ENCODE measurements around the gene GPD1.
A peak's percentile ranks its signal among the peaks of the same experiment; 100 is the strongest.

Gene GPD1

DNA sequence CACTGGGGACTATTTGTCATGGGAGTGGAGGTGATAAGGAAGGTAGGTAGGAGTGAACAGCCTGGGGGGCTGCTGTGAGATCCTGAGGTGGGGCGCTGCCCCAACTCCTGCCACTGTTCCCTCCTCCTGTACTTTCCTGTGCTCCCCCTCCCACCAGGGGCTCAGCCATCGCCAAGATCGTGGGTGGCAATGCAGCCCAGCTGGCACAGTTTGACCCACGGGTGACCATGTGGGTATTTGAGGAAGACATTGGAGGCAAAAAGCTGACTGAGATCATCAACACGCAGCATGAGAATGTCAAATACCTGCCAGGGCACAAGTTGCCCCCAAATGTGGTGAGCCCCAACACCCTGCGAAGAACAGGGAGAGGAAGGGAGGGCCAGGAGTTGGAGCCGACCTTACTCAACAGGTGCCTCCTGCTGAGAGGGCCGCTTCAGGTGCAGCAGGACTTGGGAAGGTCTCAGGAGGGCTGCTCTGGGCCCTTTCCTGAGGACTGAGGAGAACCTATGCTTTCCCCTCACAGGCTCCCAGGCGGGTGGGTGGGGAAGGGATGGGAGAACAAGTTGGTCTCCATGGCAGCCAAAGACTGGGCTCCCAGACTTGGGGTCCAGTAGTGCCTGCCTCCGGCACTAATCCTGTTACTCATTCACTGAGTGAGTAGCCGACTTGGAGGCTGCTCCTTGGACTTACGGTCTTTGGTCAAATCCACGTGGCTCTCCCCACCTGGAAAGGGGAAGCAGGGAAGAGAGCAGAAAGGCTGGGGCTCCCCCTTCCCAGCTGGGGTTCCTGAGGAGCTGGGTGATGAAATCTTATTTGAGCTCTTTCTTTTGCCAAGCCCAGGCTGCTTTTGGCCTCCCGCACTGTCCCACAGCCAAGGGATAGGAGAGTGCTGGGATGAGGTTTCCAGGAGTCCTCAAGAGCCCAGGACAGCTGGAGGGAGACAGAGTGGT, 884 bp downstream of the GPD1 start:
- no peak overlapping the region for H3K4me3 ChIP-seq (replicated peaks; ENCODE audit: low read depth, low read length)
- DNase-seq (ENCODE audit: extremely low read depth, low read depth), result no peak
- TF ChIP-seq, protein P1, sequence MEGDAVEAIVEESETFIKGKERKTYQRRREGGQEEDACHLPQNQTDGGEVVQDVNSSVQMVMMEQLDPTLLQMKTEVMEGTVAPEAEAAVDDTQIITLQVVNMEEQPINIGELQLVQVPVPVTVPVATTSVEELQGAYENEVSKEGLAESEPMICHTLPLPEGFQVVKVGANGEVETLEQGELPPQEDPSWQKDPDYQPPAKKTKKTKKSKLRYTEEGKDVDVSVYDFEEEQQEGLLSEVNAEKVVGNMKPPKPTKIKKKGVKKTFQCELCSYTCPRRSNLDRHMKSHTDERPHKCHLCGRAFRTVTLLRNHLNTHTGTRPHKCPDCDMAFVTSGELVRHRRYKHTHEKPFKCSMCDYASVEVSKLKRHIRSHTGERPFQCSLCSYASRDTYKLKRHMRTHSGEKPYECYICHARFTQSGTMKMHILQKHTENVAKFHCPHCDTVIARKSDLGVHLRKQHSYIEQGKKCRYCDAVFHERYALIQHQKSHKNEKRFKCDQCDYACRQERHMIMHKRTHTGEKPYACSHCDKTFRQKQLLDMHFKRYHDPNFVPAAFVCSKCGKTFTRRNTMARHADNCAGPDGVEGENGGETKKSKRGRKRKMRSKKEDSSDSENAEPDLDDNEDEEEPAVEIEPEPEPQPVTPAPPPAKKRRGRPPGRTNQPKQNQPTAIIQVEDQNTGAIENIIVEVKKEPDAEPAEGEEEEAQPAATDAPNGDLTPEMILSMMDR (IDR thresholded peaks at IDR 0.05; ENCODE audit: low read depth, low read length, missing control alignments), result no peak

DNA sequence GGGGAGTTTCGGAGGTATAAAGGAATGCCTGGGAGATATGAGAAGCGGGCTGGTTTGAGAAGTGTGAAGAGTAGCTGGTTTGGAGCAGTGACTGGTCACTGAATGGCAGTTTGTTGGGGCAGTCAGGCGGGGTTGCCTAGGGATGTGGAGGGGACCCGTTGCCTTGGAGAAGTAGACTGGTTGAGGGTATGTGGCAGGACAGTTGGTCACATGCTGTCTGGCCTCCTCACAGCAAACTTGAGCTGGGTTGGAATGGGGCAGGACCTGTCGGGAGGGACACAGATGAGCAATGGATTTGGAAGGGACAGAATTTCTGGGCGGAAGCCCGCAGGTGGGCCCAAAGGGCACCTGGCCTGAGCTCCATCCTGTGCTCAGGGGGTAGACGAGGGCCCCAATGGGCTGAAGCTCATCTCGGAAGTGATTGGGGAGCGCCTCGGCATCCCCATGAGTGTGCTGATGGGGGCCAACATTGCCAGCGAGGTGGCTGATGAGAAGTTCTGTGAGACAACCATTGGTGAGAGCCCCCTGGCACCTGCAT, 2.2 kb downstream of the GPD1 start:
- DNase-seq (ENCODE audit: extremely low read depth, low read depth), result no peak
- TF ChIP-seq, protein P1 (IDR thresholded peaks at IDR 0.05; ENCODE audit: low read depth, low read length, missing control alignments), result no peak
- H3K4me3 ChIP-seq (replicated peaks; ENCODE audit: low read depth, low read length), result no peak overlapping the region

DNA sequence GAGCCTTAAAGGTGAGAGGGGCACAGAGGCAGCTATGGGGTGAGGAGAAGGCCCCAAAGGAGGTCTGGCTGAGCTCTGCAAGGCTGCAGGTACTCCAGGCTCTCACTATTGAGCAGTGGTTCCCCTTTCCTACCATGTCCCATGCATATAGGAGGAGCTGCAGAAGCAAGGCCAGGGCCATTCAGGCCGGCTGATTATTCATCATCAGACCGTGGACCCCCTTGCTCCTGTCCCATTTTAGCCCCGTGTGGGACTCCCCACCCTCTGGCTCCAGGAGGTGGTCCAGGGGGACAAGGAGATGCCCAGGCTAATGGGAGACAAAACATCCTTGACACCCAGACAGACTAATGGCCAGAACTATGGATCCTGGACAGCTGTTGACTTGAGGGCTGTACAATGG, 3.1 kb downstream of the GPD1 start:
- TF ChIP-seq, protein P1 (IDR thresholded peaks at IDR 0.05; ENCODE audit: low read depth, low read length, missing control alignments), result no peak
- no peak for DNase-seq (ENCODE audit: extremely low read depth, low read depth)
- H3K4me3 ChIP-seq (replicated peaks; ENCODE audit: low read depth, low read length), result no peak overlapping the region

DNA sequence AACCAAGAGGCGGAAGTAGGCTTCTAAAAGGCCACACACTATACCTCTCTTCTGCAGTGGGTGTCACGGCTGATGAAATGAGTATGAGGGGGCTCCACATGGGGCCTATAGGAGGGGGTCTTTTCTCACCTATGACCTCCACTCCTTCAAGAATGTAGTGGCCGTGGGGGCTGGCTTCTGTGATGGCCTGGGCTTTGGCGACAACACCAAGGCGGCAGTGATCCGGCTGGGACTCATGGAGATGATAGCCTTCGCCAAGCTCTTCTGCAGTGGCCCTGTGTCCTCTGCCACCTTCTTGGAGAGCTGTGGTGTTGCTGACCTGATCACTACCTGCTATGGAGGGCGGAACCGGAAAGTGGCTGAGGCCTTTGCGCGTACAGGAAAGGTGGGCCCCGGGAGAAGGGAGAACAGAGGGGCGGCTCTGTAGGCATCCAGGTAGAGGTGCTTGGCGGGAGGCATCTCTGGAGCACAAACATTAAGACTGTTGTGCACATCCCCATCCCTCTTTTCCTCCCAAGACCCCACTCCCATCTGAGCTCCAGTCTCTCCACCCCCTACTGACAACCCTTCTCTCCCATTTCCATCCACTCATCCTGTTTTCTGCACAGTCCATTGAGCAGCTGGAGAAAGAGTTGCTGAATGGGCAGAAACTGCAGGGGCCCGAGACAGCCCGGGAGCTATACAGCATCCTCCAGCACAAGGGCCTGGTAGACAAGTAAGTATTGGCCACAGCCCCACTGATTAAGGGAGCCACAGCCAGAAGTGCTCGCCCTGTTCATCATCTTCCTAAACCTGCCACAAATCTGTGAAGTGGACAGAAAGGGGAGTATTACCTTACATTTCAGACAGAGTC, 3.8 kb downstream of the GPD1 start:
- TF ChIP-seq, protein P1 (IDR thresholded peaks at IDR 0.05; ENCODE audit: low read depth, low read length, missing control alignments), result no peak
- H3K4me3 ChIP-seq (replicated peaks; ENCODE audit: low read depth, low read length), result no peak overlapping the region
- no peak for DNase-seq (ENCODE audit: extremely low read depth, low read depth)

DNA sequence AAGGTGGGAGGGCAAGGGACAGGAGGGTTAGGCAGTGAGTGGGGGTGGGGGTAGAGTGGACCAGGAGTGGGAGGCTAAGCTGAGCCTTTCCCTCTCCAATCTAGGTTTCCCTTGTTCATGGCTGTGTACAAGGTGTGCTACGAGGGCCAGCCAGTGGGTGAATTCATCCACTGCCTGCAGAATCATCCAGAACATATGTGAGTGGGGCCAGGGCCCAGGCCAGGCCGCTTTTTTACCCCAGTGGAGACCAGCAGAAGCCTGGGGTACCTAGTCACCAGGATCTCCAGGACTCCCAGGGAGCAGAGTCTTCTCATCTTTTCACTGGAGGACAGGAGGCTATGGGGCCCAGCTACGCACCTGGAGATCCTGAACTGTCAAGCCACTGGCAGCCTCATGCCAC, 5.5 kb downstream of the GPD1 start:
- TF ChIP-seq, protein P1 (IDR thresholded peaks at IDR 0.05; ENCODE audit: low read depth, low read length, missing control alignments), result no peak
- H3K4me3 ChIP-seq (replicated peaks; ENCODE audit: low read depth, low read length), result no peak overlapping the region
- DNase-seq (ENCODE audit: extremely low read depth, low read depth), result no peak

DNA sequence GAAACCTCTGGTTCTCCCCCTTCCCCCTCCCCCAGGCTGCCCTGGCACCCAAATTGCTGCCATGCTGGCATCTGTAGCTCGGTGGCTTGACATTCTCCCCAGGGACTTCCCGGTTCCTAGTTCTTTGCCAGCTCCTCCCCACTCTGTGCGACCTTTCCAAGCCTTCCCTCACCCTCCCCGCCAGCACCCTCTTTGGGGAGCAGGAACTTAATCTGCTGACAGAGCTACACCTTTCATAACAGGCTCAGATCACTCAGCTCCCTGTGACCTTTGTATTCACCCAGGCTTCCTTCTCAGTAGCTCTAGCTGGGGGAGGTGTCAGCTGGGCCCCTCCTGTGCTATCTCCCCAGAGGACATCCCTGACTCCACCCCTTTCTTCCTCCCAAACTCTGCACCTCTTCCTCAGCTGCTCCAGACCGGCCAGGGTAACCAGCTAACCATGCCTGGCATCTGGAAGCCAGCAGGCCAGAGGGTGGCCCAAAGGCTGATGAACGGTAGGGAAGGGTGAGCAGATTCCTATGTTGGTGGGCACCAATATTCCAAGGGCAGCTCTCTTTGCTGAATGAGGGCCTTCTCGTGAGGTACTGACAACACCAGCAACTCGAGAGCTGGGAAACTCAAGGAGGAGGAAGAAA, 6.4 kb downstream of the GPD1 start:
- DNase-seq (ENCODE audit: extremely low read depth, low read depth), result peak; percentile 24
- no peak overlapping the region for H3K4me3 ChIP-seq (replicated peaks; ENCODE audit: low read depth, low read length)
- TF ChIP-seq, protein P1 (IDR thresholded peaks at IDR 0.05; ENCODE audit: low read depth, low read length, missing control alignments), result no peak
